Medulla oblongata (tissue), 1 donor: ENCODE measurements around the gene TANC1.
"Not testable (repeated sequence)": the region's sequence is repeated elsewhere in the genome, so short reads cannot be mapped to it uniquely, and the experiment has no call there.

Experiments used
- DNase-seq: peaks from one replicate; pipeline ENCODE4 v3.0.0-alpha.2; 2015; ENCODE audit errors: extremely low spot score

TANC1 gene

GRCh38 chr2:159029936-159030335 is 61.5 kb downstream of the TANC1 start:
- DNase-seq, result peak; percentile 66

- DNase-seq, result no peak
Observed at GRCh38 chr2:159030674-159031380, 62.4 kb downstream of the TANC1 start.

DNA sequence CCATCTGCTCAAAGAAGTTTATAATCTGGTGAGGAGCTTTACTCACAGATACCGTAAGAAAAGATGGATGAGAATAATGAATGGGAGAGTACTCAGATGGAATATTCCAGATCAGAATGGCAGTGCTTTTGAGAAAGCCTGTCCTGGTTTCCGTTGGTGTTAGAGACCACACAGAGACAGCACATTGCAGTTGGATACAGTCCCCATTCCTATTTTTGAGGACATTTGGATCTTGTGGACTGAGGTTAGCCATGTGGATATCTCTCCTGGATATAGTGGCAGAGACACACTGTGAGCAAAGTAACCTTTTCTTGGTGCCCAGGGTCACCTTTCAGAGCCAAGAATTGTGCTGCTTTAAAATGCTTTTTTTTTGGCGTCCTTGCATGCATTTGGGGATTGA is 63.7 kb downstream of the TANC1 start:
- no peak for DNase-seq

DNA sequence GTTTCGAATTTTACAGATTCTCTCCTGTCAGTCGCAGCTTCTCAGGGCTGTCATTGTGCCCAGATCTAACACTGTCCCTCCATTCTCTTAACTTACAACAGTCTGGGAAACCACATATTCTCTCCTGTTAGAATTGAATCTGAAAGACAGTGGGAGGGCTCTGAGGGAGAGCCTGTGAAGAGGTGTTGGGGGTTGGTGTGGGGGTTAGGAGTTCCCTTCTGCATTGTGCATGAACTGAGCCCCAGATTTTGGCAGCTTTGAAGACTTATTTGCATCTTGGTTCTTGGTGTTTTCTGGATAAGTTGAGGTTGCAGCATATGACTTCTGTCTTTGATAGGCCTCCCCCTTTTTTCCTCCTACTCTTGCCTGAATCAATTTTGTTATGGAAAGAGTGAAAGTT is 64.1 kb downstream of the TANC1 start:
- no peak for DNase-seq

GRCh38 chr2:159034713-159035112 is 66.3 kb downstream of the TANC1 start:
- peak; percentile 70 for DNase-seq

- no peak for DNase-seq
Observed at GRCh38 chr2:159035790-159036411, 67.5 kb downstream of the TANC1 start.

DNA sequence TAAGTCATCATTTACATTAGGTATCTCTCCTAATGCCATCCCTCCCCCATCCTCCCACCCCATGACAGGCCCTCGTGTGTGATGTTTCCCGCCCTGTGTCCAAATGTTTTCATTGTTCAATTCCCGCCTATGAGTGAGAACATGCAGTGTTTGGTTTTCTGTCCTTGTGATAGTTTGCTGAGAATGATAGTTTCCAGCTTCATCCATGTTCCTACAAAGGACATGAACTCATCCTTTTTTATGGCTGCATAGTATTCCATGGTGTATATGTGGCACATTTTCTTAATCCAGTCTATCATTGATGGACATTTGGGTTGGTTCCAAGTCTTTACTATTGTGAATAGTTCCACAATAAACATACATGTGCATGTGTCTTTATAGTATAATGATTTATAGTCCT is 68.0 kb downstream of the TANC1 start:
- not testable (repeated sequence) for DNase-seq

GRCh38 chr2:159041328-159041727 is 72.9 kb downstream of the TANC1 start:
- not testable (repeated sequence) for DNase-seq

DNA sequence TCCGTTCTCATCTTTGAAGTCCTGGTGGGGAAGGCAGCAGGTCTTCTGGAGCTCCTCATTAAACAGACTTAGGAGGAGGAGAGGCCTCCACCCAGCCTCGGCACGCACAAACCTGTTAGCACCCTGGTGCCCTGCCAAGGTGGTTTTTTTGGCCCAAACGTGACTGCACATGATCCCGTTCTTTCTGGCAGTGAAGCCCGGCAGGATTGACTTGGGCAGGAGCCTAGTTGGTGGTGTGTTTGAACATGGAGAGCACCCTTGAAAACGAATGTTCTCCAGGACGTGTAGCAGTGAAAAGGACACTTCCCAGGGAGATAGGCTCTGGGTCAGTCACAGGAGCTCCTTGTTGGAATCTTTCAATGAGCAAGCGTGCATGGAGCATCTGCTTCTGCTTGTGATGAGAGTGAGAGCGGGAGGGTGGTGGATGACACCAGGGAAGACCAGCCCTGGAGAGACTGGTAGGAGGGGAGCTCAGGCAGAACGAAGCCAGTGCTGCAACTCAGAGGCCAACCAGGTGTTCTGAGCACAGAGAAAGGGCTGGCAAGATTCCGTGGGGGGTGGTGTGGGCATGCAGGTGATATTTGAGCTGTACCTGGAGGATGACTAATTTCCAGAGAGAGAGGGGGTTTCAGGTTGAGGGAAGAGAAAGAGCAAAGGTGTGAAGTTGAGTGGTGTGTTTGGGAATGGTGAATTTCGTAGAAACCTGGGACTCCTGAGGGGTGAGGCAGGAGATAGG is 73.8 kb downstream of the TANC1 start:
- no peak for DNase-seq

GRCh38 chr2:159043710-159044109 is 75.3 kb downstream of the TANC1 start:
- DNase-seq, result no peak

DNA sequence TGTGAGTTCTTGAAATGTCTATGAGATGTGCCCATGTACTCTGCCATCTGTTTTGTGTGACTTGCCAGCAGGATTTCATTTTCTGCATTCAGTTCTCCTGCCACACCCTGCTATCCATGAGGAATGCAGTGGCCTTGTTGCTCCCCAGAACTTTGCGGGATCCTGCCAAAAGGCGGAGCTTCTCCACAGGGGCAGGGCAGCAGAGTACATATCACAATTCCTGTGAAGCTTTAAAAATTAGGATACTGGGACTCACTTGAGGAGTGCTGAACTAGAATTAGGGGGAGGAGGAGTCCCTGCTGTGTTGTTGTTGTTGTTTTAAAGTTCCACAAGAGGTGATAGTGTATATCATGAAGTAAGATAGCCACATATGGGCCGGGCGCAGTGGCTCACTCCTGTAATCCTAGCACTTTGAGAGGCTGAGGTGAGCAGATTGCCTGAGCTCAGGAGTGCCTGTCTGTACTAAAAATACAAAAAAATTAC is 76.4 kb downstream of the TANC1 start:
- DNase-seq, result no peak

DNA sequence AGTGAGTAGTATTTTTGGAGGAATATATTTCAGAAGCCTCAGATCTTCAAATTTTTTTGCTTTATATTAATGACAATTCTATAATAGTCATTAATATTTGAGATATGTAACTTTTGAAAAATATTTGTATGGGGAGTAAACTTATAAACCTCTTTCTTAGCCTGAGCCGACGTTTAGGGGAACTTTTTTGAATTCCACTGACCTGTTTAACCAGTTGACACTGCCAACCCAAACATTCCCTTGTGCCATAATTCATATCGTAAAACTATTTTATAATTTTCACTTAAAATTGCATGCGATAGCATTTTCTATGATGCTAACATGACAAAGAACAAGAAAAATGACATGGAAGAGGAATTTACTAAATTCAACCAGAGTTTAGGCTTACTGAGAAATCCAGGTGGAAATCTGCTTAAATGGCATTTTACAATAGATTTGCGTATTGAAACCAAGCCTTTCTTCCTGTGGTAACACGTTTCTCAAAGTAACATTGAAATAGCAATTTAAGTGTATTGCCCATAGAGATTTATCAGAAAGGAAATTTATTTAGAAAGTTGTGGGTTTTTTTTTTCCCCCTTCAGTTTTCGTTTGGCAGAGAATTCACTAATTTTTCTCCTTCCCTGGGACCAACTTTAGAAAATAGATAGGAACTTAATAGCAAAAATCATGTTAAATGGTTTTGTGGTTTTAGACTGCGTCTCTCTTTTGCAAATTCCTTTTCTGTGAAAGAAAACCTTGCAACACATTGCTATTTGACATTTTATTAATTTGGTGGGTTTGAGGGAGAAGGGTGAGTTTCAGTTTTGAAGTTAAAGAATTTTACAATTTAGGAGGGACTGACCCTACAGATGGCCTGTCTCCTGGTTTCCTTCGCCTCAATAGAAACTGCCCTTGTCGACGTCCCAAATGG is 77.4 kb downstream of the TANC1 start:
- DNase-seq, result no peak

GRCh38 chr2:159046966-159047365 is 78.5 kb downstream of the TANC1 start:
- no peak for DNase-seq

DNA sequence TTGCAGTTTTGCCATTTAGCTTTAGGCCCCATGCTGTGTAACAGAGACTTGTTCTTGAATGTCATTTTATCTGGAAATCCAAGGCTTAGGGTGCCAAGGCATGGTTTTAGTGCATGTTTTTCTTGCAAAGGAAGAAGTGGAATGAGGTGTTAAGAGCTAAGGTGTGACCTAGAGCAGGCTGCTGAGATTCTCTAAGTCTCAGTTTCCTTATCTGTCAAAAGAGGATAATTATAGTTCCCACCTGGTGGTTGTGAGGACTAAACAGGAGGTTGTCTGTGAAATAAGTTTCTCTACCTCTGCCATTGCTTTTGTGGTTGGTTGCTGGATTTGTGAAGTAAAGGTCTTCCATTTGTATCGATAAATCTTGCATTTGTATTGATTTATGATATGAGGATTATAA is 82.0 kb downstream of the TANC1 start:
- no peak for DNase-seq

- no peak for DNase-seq
Observed at GRCh38 chr2:159051133-159051532, 82.7 kb downstream of the TANC1 start.

DNA sequence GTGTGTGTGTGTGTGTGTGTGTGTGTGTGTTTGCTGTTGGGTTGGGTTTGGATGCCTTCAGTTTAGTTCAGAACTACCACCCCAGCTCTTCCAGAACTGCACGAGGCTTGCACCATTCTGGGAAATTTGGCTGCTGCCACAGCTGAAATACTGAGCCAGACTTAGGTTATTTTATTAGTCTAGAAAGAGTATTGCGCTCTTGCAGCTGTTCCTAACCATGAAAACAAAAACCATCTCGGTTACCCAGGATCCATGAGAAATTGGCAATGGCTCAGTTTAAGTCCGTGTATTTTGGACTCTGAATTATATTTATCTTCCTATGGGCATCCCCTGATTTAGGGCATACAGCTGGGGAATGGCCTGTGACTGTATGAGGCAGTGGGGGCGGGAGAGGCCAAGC is 83.2 kb downstream of the TANC1 start:
- no peak for DNase-seq

GRCh38 chr2:159052157-159052601 is 83.7 kb downstream of the TANC1 start:
- no peak for DNase-seq

DNA sequence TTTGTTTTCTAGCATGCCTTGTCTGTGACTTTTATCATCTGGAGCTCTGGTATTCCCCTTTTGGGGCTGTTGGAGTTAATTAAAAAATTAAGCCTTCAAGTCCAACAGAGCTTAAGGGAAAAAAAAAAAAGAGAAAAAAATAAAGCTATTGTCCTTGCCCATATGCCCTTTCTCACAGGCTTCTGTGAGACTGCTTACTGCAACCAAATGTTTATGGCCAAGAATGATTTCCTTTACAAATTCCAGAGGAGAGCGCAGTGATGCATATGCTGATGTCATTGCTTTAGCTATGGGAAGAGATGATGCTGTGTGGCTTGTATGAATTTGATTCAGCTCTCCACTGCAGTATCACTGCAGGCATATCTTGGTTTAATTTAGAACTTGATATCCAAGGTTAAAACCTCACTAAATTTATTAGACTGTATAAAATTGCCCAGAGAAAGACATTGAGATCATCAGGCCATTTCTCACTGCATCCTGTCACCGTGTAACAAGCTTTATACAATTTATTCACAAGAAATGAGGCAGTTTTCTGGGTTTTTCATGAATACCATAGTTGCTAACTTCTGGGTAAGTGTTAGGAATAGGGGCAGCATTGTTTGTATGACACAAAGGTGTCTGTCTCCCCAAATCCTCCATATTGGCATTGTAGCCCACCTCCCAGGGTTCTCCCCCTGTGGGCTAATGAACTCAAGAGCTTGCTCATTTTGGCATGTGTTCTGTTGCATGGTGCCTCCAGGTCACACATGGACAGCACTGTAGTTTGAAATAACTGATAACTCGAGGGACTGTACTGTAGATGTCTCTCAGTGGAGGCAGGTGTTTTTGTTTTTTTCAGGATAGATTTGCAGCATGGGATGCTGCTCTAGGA is 85.0 kb downstream of the TANC1 start:
- no peak for DNase-seq

GRCh38 chr2:159054032-159054334 is 85.5 kb downstream of the TANC1 start:
- no peak for DNase-seq

DNA sequence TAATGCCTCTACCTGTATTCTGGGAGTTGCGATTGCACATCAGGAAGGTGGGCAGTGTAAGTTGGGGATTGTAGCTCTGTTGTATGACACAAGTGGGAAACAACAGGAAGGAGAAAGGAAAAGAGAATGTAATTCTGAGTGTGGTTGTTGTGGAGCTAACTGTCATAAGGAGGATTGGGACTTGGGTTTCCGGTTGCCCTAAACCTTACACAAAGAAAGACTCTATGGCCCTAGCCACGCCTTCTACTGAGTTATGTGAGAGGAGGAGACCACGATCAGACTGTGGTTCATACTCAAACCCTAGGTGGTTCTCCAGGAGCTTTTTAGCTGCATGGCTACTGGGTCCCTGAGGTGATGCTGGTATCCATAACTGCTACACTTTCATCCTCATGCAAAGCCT is 86.5 kb downstream of the TANC1 start:
- no peak for DNase-seq

GRCh38 chr2:159060518-159060917 is 92.1 kb downstream of the TANC1 start:
- DNase-seq, result no peak
